OCI-LY3 (cell line): ENCODE measurements around the gene TAF11L11.
"Not testable (repeated sequence)": the region's sequence is repeated elsewhere in the genome, so short reads cannot be mapped to it uniquely, and the experiment has no call there.

Experiments
- H2AFZ ChIP-seq: fragments of 200-600, 300-600 bp; shearing (Covaris generic); 2 replicates; pipeline ENCODE4 v1.6.0; 2014; ENCODE audit warnings: antibody characterized with exemption, low read depth, low read length
- H3K27ac ChIP-seq: fragments of 200-600, 300-600 bp; sonication (generic); 2 replicates; pipeline ENCODE4 v1.5.1; 2014; ENCODE audit warnings: mild to moderate bottlenecking, low read length, moderate library complexity, mixed read lengths
- H3K27me3 ChIP-seq: fragments of 200-600, 300-600 bp; sonication (generic); 2 replicates; pipeline ENCODE4 v1.6.1; 2014; ENCODE audit warnings: low read depth, low read length, mixed read lengths
- H3K36me3 ChIP-seq: fragments of 200-600, 300-600 bp; sonication (generic); replicated peaks from 2 replicates; pipeline ENCODE3; 2014; ENCODE audit warnings: low read depth, low read length, mixed read lengths
- H3K4me1 ChIP-seq: fragments of 300-600, 200-600 bp; sonication (generic); 2 replicates; pipeline ENCODE4 v1.6.1; 2014; ENCODE audit warnings: low read length, mixed read lengths
- H3K4me2 ChIP-seq: fragments of 200-600, 300-600 bp; sonication (generic); 2 replicates; pipeline ENCODE4 v1.6.1; 2014; ENCODE audit warnings: low read length, mixed read lengths
- H3K4me3 ChIP-seq: fragments of 300-600, 200-600 bp; sonication (generic); 2 replicates; pipeline ENCODE4 v1.5.1; 2014; ENCODE audit warnings: antibody characterized with exemption, mild to moderate bottlenecking, low read length, moderate library complexity
- H3K79me2 ChIP-seq: fragments of 300-600, 200-600 bp; shearing (Covaris generic); 2 replicates; pipeline ENCODE4 v1.6.1; 2014; ENCODE audit warnings: mild to moderate bottlenecking, low read length, mixed read lengths
- H3K9ac ChIP-seq: fragments of 300-600, 200-600 bp; shearing (Covaris generic); 2 replicates; pipeline ENCODE4 v1.6.0; 2014; ENCODE audit warnings: mild to moderate bottlenecking, low read length, moderate library complexity
- H3K9me3 ChIP-seq: fragments of 200-600, 300-600 bp; shearing (Covaris generic); 2 replicates; pipeline ENCODE4 v1.6.1; 2014; ENCODE audit warnings: low read length, mixed read lengths; ENCODE audit not compliant: insufficient read depth
- H4K20me1 ChIP-seq: fragments of 200-600, 300-600 bp; sonication (generic); 2 replicates; pipeline ENCODE4 v1.6.1; 2016; ENCODE audit warnings: low read length, mixed read lengths; ENCODE audit not compliant: insufficient read depth
- EZH2phosphoT487 ChIP-seq: fragments of 200-600 bp; shearing (Covaris generic); IDR thresholded peaks from 2 replicates; pipeline ENCODE4 v1.6.1; 2018; ENCODE audit warnings: antibody characterized with exemption, mixed run types, low read depth
- TF ChIP-seq, protein P1 (sequence below): fragments of 200-600, 300-600 bp; sonication (generic); IDR thresholded peaks from 2 replicates; pipeline ENCODE4 v1.5.1; 2014; ENCODE audit warnings: antibody characterized with exemption, low read length, low read depth

Gene TAF11L11

DNA sequence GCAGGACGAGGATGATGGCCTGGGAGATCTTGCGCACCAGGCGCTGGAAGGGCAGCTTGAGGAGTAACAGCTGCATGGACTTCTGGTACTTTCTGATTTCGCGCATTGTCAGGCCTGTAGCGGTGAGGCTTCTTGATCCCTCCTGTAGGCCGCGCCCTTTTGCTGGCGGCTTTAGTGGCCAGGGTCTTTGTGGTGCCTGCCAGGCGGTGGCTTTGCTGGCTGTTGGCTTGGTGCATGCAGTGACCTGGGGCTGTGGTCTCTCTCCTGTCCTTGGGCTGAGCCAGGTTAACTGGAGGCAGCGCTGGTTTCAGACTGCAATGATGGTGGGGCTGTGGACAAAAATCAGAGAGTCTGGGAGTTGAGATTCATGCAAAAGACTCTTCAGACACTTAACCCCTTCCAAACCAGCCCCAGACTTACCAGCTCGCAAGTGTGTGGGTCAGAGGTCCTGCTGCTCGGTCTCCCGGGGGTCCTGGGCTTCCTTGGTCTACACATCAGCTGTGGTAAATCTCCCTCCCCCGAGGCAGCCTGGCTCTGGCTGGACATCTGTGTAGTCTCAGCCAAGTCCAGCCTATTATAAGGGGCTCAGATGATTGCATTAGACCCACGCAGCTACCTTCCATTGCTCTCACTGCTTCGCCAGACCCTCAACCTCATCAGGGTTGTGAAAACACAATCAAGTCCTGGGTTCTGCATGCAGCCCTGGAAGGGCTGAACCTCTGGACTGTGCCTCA lies 11.1 kb downstream of the TAF11L11 start:
- no peak for TF ChIP-seq EZH2phosphoT487
- TF ChIP-seq, protein P1, sequence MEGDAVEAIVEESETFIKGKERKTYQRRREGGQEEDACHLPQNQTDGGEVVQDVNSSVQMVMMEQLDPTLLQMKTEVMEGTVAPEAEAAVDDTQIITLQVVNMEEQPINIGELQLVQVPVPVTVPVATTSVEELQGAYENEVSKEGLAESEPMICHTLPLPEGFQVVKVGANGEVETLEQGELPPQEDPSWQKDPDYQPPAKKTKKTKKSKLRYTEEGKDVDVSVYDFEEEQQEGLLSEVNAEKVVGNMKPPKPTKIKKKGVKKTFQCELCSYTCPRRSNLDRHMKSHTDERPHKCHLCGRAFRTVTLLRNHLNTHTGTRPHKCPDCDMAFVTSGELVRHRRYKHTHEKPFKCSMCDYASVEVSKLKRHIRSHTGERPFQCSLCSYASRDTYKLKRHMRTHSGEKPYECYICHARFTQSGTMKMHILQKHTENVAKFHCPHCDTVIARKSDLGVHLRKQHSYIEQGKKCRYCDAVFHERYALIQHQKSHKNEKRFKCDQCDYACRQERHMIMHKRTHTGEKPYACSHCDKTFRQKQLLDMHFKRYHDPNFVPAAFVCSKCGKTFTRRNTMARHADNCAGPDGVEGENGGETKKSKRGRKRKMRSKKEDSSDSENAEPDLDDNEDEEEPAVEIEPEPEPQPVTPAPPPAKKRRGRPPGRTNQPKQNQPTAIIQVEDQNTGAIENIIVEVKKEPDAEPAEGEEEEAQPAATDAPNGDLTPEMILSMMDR: no peak
- H3K27me3 ChIP-seq: no peaks in the 10 kb centered on the region
- no peaks in the 10 kb centered on the region for H3K79me2 ChIP-seq
- no peaks in the 10 kb centered on the region for H3K36me3 ChIP-seq
- no peaks in the 10 kb centered on the region for H4K20me1 ChIP-seq
- no peak overlapping the region for H3K9ac ChIP-seq
- no peaks in the 10 kb centered on the region for H3K9me3 ChIP-seq
- H2AFZ ChIP-seq: no peak overlapping the region
- H3K27ac ChIP-seq: no peak overlapping the region
- H3K4me2 ChIP-seq: no peak overlapping the region
- H3K4me1 ChIP-seq: no peaks in the 10 kb centered on the region
- no peak overlapping the region for H3K4me3 ChIP-seq

DNA sequence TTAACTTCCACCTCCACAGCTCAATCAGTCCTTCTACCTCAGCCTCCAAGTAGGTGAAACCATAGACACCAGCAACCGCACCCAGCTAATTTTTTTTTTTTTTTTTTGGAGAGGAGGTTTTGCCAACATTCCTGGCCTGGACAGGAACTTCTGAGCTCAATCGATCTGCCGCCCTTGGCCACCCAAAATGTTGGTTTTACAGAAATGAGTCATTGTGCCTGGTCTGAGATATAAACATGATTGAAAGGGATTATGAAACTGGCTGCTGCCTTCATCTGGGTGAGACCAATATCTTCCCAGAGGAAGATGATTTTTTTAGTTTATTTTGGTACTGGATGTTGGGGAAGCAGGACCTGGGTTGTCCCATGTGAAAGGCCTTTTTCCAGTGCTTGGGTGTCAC lies 15.4 kb downstream of the TAF11L11 start:
- TF ChIP-seq, protein P1: no peak
- no peak for TF ChIP-seq EZH2phosphoT487
- H3K27me3 ChIP-seq: no peaks in the 10 kb centered on the region
- H3K9me3 ChIP-seq: no peaks in the 10 kb centered on the region
- H2AFZ ChIP-seq: no peak overlapping the region
- no peak overlapping the region for H3K4me3 ChIP-seq
- H3K9ac ChIP-seq: no peak overlapping the region
- no peak overlapping the region for H3K27ac ChIP-seq
- no peaks in the 10 kb centered on the region for H3K36me3 ChIP-seq
- H3K4me2 ChIP-seq: no peak overlapping the region
- no peaks in the 10 kb centered on the region for H3K79me2 ChIP-seq
- no peaks in the 10 kb centered on the region for H4K20me1 ChIP-seq
- no peaks in the 10 kb centered on the region for H3K4me1 ChIP-seq

GRCh38 chr5:17620627-17621026 lies 16.6 kb downstream of the TAF11L11 start:
- no peak overlapping the region for H2AFZ ChIP-seq
- H3K36me3 ChIP-seq: no peaks in the 10 kb centered on the region
- H3K4me2 ChIP-seq: no peak overlapping the region
- no peaks in the 10 kb centered on the region for H3K4me1 ChIP-seq
- H4K20me1 ChIP-seq: no peaks in the 10 kb centered on the region
- no peaks in the 10 kb centered on the region for H3K9me3 ChIP-seq
- H3K9ac ChIP-seq: no peak overlapping the region
- no peaks in the 10 kb centered on the region for H3K27me3 ChIP-seq
- no peaks in the 10 kb centered on the region for H3K79me2 ChIP-seq
- no peak overlapping the region for H3K27ac ChIP-seq
- TF ChIP-seq, protein P1: peak; percentile 9; the same call in 1 of the 2 replicates
- no peak for TF ChIP-seq EZH2phosphoT487
- H3K4me3 ChIP-seq: no peak overlapping the region

DNA sequence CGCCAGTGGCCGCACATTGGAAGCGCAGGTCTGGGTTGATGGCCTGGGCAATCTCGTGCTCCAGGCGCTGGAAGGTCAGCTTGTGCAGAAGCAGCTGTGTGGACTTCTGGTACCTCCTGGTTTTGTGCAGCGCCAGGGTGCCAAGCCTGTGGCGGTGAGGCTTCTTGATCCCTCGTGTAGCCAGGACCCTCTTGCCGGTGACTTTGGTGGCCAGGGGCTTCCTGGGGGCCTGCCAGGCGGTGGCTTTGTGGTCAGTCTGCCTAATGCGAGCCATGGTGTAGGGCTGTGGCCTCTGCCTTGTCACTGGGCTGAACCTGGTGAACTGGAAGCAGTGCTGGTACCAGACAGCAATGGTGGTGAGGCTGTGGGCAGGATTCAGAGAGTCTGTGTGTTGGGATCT lies 21.7 kb downstream of the TAF11L11 start:
- Histone ChIP-seq H3K36me3 (no peaks in the 10 kb centered on the region), H3K4me1 (no peaks in the 10 kb centered on the region), H2AFZ (no peak overlapping the region), H3K9ac (no peak overlapping the region), H4K20me1 (no peaks in the 10 kb centered on the region), H3K27ac (no peak overlapping the region), H3K9me3 (no peaks in the 10 kb centered on the region), H3K27me3 (no peaks in the 10 kb centered on the region), H3K4me2 (no peak overlapping the region), H3K79me2 (no peaks in the 10 kb centered on the region), H3K4me3 (no peak overlapping the region)
- TF ChIP-seq, protein P1: no peak

DNA sequence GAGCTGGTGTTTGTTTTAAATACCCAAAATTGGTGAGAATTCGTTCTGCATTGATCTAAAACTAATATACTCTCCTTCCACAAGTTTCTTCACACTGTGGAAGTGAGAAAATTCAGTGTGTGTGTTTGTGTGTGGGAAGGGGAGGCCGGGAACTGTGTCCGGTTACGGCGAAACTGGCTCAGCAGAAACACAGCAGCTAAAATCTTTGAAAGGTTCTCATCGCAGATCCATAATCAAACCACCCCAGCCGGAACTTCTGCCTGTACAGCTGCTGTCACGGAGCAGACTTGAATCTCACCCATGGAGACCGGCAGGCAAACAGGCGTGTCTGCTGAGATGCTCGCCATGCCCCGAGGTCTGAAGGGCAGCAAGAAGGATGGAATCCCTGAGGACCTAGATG lies 27.8 kb downstream of the TAF11L11 start, which contains the start of gene TAF11L13:
Gene TAF11L13, plus strand, starts transcription at position 301 of the 400 bp plus-strand sequence.
- H4K20me1 ChIP-seq, H3K9me3 ChIP-seq, H3K4me2 ChIP-seq: not testable (repeated sequence)

More for the DNA sequence above, 27.8 kb downstream of the TAF11L11 start, which contains the start of gene TAF11L13:
- not testable (repeated sequence) for H3K4me1 ChIP-seq, H2AFZ ChIP-seq, H3K79me2 ChIP-seq, H3K36me3 ChIP-seq, H3K4me3 ChIP-seq, H3K27me3 ChIP-seq, H3K27ac ChIP-seq, H3K9ac ChIP-seq
